HG03175 (cell line): Measurements from ENCODE around the gene WIPF1.
A peak's percentile ranks its signal among the peaks of the same experiment; 100 is the strongest.

ENCODE experiments used
- ATAC-seq: cut with Tn5 transposase; IDR thresholded peaks from one replicate; pipeline ENCODE4 v1.9.1; 2021; ENCODE audit warnings: mild to moderate bottlenecking, moderate library complexity; ENCODE audit not compliant: unreplicated experiment

The WIPF1 gene

DNA sequence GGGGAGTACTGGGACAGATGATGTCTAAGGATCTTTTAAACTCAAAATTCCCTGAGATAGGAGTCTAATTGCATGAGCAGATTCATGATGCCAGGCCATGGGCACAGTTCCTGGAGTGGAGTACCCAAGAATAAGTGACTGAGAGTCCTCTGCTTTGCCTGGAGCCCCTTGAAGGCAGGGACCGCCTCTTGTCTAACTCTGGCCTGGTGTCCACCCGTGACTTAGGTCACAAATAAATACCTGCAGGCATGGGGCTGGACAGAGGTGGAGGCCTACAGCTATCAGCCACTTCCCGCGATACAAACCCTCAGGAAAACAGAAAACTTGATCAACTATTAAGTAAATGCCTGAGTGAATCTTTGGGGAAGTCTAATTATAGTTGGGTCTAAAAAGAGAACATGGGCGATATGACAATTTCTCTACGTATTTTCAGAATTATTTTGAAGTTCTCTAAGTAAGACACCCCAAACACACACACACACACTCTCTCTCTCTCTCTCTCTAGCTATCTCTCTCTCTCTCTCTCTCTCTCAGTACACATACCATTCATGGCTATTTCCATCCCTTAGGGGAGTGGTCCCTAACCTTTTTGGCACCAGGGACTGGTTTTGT is 1.8 kb upstream of the WIPF1 start:
- ATAC-seq = no peak

DNA sequence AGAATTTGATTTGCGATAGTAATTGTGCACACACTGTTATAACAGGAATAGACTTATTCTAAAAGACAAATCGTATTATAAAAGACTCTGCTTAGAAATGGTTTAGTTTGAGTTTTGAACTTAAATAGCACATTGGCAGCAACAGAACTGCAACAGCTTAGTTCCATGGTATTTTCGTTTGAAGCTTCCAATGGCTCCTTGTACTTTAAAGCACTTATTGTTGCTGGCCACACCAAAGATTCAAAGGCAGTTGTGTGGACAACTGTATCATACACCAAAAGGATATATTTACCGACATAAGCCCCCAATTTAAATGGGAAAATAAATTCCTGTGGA is 627 bp downstream of the WIPF1 start:
- no peak for ATAC-seq

DNA sequence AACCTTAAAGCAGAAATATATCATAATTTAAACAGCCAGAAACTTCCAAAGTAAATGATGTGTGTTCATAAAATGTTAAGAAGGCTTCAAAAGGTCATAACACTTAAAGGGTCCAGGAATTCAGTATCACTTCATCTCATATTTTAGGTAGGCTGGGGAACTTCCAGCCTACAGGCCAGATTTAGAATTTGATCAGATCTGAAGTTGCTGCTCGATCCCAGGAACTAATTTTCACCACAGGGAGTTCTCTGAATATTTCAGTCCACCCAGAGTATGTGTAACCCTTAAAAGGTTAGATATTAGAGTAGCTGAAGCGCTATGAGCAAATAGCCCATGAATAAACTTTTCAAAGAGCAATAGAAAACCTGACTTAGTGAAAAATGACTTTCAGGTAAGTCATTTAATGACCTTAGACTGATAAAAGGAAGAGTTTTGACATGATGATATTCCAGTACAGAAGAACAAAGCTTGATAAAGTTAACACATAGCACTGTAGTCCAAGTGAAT is 1.7 kb downstream of the WIPF1 start:
- ATAC-seq = no peak

DNA sequence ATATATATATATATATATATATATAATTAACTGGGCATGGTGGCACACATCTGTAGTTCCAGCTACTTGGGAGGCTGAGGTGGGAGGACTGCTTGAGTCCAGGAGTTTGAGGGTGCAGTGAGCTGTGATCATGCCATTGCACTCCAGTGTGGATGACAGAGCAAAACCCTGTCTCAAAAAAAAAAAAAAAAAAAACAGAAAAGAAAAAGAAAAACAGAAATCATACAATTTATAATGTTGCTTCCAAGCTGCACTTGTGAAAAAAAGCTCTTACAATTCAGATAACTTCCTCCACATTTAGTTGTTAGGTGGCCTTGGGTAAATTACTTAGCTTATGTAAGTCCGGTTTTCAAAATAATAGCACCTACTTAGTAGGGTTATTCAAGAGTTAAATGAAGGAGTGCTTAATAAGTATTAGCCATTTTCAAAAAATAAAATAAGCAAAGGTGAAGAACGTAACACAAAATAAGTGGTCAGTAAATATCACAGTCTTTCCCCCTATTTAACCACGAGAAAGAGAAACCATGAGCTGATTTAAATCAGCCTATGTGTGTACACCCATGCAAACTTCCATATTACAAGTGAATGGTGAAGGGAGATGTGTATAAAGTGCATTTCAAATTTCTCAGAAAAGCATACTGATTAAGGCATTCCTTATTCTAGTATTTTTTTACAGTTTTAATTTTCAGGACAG is 2.3 kb downstream of the WIPF1 start:
- no peak for ATAC-seq

DNA sequence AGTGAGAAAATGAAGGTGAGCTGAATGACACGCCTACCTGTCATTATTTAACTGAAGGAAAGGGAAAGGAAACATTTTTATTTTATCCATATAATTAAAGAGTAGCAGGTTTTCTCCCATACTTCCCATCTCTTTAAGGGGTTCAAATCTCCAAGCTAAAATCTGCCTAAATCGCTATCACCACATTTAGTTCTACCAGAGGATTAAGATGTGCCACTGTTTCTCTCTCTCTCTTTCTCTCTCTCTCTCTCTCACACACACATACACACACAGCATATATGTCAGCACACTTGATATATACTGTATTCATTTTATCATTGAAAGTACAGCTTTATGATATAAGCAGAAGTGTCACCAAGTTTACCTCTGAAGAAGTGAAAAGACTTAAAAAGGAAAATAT is 3.1 kb downstream of the WIPF1 start:
- no peak for ATAC-seq

DNA sequence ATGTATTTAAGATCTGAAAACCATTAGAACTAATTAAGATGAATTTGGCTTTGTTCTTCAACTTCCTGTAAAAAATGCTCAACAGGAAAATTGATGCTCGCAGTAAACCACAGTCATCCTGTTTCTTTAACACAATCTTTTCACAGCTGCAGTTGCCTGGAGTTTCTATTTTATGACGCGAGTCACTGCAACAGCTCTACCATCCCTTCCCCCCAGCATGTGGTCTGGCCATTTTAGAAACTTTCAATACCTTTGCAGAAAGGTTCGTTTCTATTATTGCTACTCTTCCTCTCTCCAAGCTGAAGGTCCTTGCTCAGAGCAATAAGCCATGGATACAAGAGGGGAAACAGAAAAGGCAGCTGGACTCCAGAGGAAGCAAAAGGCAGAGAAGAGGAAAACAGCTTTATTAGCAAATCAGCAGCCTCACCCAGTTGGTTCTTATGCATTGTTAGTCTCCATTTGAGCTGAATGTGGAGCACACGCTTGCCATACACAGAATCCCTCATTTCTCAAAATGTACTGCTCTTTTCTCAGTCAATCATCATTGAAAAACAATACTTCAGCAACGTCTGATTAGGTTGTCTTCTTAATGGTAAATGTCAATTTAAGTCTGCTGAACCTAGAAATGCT is 3.9 kb downstream of the WIPF1 start:
- ATAC-seq = peak; percentile 72

DNA sequence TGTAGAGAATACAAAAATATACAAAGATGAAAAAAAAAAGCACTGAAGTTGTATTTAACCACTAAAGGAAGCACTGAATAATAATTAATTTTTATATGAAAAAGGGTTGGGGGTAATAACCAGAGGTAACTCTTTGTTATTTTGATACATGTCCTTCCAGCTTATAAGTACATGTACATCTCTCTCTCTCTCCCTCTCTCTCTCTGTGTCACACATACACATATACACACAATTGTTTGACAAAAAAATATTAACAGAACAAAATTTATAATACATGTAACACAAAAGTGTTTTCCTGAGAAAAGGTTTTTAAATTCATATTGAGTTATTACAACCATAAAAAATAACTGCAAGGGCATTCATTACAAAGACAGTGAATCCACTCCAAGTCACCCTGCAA is 4.6 kb downstream of the WIPF1 start:
- no peak for ATAC-seq

DNA sequence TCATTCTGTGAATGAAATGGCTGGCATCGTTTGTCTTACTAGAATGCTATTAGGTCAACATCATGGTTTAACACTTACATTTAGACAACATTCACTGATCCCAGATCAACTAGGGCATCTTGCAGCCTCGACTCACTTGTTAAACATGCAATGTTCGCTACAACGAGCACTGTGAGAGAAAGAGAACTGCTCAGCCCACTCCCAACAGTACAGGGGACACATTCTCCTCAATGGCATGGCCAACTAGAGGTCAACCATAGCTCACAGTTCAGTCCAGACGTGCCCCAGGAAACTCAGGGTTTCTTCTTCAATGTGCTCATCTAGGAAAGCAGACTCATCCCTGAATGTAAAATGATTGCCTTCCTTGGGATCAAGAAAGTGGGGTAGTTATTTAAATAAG is 5.9 kb downstream of the WIPF1 start:
- ATAC-seq = no peak

DNA sequence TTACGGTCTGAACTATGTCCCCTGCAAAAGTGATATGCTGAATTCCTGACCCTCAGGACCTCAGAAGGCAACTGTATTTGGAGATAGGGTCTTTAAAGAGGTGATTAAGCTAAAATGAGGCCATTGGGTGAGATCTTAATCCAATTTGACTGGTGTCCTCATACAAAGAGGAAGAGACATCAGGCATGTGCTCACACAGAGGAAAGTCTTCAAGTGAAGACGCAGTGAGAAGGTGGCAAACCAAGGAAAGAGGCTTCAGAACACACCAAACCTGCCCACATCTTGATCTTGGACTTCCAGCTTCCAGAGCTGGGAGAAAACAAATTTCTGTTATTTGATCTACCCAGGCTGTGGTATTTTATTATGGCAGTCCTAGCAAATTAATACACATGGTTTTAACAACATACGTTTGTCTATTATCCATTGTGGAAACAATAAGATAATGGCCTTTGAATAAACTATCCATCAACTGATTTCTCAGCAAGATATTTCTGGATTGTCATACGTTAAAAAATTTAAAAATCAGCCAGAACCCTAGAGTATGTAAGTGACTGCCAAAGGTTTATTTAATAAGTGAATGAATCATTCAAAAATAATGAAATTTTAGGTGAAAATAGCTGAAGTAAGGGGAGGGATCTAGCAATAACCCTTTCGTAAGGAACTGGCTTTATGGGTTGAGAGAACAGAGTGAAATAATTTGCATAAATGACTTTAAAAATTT is 6.5 kb downstream of the WIPF1 start:
- no peak for ATAC-seq

DNA sequence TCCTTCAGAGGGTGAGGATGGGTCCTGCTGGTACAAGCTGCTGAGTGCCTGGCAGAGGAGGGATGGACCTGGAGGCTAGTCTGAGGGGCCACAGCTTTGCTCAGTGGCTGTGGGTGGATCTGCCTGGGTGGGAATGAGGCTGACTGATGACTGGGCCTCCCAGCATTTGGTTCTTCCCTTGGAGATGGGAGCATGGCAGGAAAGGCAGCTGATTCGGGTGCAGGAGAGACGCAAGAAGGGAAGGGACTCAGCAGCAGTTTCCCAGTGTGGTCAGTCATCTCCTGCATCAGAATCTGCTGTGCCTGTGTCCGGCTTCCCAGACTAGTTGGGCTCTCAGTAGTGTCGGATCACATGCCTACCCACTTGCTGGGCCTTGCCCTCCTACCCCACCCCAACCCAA is 7.3 kb downstream of the WIPF1 start:
- ATAC-seq = no peak

DNA sequence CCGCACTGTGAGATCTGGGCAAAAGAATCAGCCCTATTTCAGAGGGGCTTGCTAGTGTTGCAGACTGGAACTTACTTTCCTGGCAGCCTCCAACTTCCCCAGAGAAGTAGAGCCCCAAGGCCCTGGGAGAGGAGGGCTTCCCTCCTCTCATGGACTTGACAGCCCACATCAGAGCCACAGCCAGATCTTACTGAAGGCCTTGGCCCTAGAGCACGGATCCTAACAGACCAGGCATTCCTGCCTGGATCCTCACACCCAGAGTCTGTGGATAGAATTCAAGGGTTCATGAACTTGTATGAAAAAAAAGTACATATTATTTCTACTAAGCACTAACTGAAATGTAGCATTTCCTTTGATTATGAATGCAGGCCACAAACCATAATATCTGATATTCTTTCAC is 8.3 kb downstream of the WIPF1 start:
- no peak for ATAC-seq

DNA sequence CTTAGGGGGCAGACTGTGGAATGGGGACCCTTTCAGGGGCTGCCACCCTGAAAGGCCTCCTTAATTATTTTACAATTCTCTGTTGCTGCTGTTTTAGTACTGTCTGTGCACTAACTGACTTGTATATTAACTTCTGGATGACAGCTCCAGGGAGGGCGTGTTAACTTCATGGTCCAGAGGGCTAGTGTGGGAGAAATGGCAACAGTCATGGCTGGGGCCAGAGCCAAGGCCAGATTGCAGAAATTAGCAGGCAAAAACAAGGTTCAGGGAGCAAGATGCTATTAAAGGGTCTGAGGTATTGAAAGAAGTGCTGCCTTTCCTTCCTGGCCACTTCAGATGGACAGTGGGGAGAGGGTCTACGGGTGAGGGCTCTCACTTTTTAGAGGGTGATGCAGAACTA is 9.1 kb downstream of the WIPF1 start:
- no peak for ATAC-seq

DNA sequence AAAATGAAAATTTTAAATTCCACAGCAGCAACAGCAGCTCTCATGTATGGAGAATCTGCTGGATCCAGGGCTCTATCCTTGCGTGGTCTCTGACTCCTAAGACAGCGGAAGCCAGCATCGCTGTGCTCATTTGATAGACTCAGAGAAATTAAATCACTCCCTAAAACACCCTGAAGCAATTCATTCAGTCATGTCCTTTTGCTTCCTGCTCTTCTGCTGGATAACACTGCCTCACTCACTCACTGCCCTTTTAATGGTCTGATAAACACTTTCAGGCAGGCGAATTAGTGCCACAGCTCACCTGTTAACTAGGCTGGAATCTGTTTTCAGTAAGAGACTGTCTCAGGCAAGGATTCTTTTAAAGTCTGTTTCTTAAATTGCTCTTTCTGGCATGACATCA is 10.0 kb downstream of the WIPF1 start:
- ATAC-seq = no peak

DNA sequence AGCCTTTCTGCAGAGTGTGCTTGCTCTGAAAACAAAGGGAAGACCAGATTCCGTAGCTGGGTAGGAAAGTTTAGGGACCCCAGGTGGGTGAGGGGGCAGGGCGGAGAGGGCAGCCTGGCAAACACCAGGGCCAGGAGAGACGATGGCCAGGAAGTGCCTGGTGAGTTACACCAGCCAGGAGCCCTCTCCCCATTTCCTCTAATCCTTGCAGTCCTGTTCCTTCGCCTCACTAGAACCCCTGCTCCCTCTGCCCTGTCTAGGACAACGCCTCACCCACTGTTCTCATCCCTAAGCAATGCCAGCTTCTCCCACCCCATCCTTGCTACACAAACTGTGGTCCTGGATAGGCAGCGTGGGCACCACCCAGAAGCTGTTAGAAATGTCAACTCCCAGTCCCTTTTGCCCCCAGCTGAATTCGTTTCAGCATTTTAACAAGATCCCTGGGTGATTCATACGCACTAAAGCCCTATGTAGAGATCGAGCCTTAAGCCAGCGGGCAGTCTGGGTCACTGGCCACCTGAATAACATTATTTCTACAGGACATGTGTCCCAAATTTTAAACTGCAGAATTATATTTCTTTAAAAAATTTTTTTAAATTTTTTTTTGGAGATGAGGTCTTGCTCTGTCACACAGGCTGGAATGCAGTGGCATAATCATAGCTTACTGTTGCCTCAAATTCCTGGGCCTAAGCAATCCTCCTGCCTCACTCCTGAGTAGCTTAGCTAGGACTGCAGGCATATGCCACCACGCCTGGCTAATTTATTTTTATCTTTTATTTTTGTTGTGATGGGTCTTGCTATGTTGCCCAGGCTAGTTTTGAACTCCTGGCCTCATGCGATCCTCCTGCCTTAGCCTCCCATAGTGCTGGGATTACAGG is 10.9 kb downstream of the WIPF1 start:
- ATAC-seq = no peak

DNA sequence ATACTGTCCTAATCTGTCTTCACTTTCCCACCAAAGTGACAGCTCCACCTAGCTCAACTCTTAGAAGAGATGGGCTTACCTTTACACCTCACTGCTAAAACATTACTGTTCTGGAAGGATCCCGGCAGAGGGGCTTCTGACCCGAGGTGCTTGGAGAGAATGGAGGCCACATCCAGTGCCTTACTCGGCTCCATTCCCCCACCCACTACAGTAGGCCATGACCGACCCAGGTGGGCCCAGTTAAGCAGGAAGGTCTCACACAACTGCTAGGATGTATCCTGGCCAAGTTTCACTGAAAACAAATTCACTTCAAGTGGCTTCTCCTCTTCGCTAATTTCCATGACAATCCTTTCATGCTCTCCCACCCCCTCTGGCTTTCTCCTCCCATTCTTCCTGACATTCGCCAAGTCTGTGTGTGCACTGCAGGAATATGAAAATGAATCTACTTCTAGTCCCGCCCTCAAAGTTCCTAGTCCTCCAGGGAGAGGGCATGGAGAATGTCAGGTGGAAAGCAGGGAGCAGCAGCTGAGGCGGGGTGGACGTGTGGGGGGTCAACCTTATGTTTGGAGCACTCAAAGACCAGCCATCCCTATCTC is 11.8 kb downstream of the WIPF1 start:
- ATAC-seq = no peak

DNA sequence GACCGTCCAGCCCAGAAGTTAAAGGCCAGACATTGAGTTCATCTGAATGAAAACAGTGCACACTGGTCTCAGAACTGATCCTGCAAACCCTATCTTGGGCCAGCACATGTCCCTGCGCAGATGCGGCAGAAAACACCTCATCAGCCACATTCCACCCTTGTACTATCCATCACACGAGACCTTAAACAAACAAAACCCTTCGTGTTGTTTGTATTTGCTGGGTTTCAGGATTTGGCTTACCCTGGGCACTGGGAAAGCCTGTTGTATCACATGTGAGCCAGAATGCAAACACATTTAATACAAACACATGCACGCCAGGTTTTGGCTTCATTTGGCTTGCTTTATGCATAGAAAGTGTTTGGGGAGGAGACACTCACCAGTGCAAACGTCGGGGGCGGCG is 12.5 kb downstream of the WIPF1 start:
- ATAC-seq = no peak

DNA sequence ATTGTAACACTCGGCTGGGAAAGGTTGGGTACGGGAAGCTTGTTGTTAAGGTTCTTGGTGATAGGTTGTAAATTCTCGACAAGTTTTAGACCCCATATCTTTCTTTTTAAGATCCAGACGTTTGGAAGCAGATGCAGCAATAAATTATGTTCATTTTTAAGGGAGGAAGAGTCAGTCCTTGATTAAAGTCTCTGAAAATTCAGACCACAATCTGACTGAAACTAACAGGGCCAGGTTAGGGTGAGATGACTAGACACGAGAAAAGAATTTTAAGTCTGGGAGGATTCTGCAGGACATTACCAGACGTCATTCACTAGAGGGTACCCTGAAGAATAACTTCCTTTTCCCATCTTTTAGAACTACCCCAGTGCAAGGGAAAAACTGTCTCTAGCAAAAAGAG is 16.1 kb downstream of the WIPF1 start:
- ATAC-seq = no peak

DNA sequence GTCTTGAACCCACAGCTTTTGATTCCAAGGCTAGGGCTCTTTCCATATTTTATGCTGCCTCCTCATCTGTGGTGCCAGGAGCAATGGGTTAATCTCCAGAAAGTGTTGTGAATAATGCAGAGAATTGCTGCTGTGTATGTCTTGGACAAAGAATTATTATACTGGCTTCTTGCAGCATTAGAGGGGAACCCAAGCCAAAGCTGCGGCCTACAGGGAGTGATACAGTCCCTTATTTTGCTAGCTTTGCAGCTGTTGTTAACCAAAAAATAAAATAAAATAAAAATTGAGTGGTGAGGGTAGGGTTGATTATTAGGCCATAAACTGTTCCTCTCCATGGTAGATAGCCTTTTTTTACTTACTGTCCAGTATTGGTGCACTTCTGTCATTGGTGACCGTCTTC is 16.7 kb downstream of the WIPF1 start:
- ATAC-seq = no peak

DNA sequence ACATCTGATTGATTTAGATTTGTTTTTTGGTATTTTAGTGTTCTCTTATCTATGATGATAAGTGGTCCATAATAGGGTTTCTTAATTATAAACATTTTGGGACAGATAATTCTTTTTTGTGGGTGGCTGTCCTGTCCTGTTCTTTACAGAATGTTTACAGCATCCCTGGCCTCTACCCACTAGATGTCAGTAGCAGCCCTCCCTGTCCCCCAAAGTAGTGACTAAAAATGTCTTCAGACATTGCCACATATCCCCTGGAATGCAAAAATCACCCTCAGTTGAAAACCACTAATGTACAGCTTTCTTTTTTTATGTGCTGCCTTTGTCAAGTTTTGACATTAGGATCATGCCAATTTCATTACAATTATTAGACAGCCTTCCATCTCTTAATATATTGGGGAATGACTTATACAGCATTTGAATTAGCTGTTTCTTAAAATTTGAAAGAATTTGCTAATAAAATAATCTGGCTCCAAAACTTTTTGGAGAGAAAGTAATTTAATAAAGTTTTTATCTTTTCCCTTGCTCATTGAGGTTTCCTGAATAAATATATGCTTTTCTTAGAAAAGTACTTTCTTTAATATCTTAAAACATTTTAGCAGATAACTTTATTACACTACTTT is 19.5 kb downstream of the WIPF1 start:
- no peak for ATAC-seq

DNA sequence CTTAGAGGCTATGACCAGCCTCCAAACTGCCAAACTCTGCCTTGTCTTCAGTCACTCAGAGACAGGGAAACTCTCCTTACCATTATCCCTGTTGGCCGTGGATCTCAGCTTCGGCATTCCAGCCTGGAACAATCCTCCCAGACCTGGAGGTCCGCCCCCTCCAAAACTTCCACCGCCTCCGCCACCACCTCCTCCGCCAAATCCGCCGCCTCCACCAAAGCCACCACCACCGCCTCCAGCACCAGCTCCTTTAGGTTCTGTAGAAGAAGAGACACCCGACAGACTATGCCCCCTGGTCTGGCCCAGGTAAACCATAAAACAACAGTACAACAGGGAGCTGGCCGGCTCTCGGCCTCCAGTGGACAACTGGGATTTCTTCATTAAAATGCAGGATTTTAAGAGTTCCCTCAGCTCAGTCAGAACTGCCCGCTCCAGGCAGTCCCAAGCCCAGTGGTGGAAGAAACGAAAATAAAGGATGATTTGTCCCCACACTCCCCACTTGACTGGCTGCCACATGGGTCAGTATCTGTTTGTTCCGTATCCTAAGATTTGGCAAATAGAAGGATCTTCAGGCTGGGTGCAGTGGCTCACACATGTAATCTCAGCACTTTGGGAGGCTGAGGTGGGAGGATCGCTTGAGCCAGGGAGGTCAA is 22.4 kb downstream of the WIPF1 start:
- no peak for ATAC-seq
